Type B pancreatic cell (in vitro differentiated cells): ENCODE results near the gene PLSCR1. TPM values are rescaled to one million over a fixed set of nuclear protein-coding genes. Genes with fewer than 3 reads are reported as not detected.

Source experiments
- DNase-seq: peaks from one replicate; pipeline ENCODE4 v3.0.0; 2021; ENCODE audit warnings: mixed read lengths; ENCODE audit not compliant: unreplicated experiment; ENCODE audit errors: extremely low spot score
- H3K27ac Mint-ChIP-seq: 2 replicates; pipeline ENCODE4 v1.8.0; 2021; ENCODE audit warnings: mild to moderate bottlenecking, mixed read lengths
- H3K27me3 Mint-ChIP-seq: 2 replicates; pipeline ENCODE4 v1.8.0; 2021; ENCODE audit warnings: mixed read lengths
- H3K36me3 Mint-ChIP-seq: 2 replicates; pipeline ENCODE4 v1.8.0; 2021; ENCODE audit warnings: mixed read lengths
- H3K4me1 Mint-ChIP-seq: one replicate; pipeline ENCODE4 v1.8.0; 2021; ENCODE audit warnings: mixed read lengths; ENCODE audit not compliant: unreplicated experiment
- H3K4me3 Mint-ChIP-seq: 2 replicates; pipeline ENCODE4 v1.8.0; 2021; ENCODE audit warnings: mild to moderate bottlenecking, mixed read lengths
- H3K9me3 Mint-ChIP-seq: 2 replicates; pipeline ENCODE4 v1.8.0; 2021; ENCODE audit warnings: mixed read lengths
- CTCF ChIP-seq: fragments of 200-600 bp; sonication (generic); conservative IDR thresholded peaks from 2 replicates; pipeline ENCODE4 v1.5.0; 2021; ENCODE audit warnings: antibody characterized with exemption, mild to moderate bottlenecking
- total RNA-seq: library from RNA; stranded (reverse); gene quantifications from 2 replicates; pipeline ENCODE4 v1.2.1, GENCODE V29; 2021; ENCODE audit warnings: low replicate concordance

Gene PLSCR1
- total RNA-seq, 1 donor from 2014 or later, result 51.5 TPM

- no peaks in the 10 kb centered on the region for H3K27me3 Mint-ChIP-seq
- no peaks in the 10 kb centered on the region for H3K9me3 Mint-ChIP-seq
- H3K36me3 Mint-ChIP-seq, result peaks cover 13% of the 10 kb centered on the region
- TF ChIP-seq CTCF, result no peak
- no peak for DNase-seq
- peaks cover 17% of the 10 kb centered on the region for H3K4me1 Mint-ChIP-seq
- H3K4me3 Mint-ChIP-seq, result no peak overlapping the region
- H3K27ac Mint-ChIP-seq, result no peak overlapping the region
Measured at GRCh38 chr3:146521394-146521793, 23.0 kb downstream of the PLSCR1 start.

GRCh38 chr3:146519810-146520209 lies 24.6 kb downstream of the PLSCR1 start:
- no peak for TF ChIP-seq CTCF
- DNase-seq, result no peak
- Mint-ChIP-seq H3K27me3 (no peaks in the 10 kb centered on the region), H3K4me3 (no peak overlapping the region), H3K36me3 (peaks cover 13% of the 10 kb centered on the region), H3K27ac (no peak overlapping the region), H3K4me1 (peaks cover 14% of the 10 kb centered on the region), H3K9me3 (no peaks in the 10 kb centered on the region)

DNA sequence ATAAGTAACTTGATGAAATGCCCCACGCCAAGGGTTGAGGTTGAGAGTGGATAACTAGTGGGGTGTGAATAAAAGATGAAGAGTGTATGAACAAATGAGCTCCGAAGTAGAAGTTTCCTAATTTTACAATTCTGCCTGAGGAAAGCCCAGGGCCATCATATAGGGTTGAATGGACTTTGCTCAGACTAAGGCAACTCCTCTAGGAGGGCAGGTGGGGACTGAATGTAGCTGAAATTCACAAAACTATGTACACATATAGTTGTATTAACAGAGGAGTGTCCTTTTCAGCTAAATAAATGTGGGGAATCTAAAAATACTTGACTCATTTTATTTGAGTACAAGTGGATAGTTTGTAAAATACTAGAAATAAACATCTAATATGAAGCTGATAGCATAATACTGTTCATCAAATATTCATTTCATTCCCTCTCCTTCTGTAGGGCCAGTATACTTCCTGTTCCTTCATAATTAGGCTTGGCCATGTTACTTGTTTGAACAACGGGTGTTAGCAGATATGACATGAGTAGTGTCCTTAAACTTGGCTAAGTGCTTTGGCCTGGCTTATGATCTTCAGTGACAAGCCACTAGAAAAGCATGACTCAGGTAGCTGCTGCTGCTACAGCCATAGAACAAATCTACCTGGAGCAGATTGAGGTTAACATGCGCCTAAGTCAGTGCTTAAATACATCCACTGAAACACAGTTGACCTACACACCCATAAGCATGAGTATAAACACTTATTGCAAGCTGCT lies 26.5 kb downstream of the PLSCR1 start:
- Mint-ChIP-seq H3K4me1 (peaks cover 6% of the 10 kb centered on the region), H3K27me3 (no peaks in the 10 kb centered on the region), H3K9me3 (no peaks in the 10 kb centered on the region), H3K27ac (no peak overlapping the region), H3K4me3 (no peak overlapping the region), H3K36me3 (peaks cover 13% of the 10 kb centered on the region)
- DNase-seq, result no peak
- TF ChIP-seq CTCF, result no peak

GRCh38 chr3:146513386-146514051 lies 30.9 kb downstream of the PLSCR1 start:
- H3K27me3 Mint-ChIP-seq, result no peaks in the 10 kb centered on the region
- H3K27ac Mint-ChIP-seq, result no peak overlapping the region
- peaks cover 10% of the 10 kb centered on the region for H3K36me3 Mint-ChIP-seq

More at GRCh38 chr3:146513386-146514051, 30.9 kb downstream of the PLSCR1 start:
- no peak for TF ChIP-seq CTCF
- no peak for DNase-seq
- Mint-ChIP-seq H3K4me1 (no peaks in the 10 kb centered on the region), H3K4me3 (no peak overlapping the region), H3K9me3 (peaks cover 11% of the 10 kb centered on the region)
